ENCODE data around the gene OLIG1.

DNA sequence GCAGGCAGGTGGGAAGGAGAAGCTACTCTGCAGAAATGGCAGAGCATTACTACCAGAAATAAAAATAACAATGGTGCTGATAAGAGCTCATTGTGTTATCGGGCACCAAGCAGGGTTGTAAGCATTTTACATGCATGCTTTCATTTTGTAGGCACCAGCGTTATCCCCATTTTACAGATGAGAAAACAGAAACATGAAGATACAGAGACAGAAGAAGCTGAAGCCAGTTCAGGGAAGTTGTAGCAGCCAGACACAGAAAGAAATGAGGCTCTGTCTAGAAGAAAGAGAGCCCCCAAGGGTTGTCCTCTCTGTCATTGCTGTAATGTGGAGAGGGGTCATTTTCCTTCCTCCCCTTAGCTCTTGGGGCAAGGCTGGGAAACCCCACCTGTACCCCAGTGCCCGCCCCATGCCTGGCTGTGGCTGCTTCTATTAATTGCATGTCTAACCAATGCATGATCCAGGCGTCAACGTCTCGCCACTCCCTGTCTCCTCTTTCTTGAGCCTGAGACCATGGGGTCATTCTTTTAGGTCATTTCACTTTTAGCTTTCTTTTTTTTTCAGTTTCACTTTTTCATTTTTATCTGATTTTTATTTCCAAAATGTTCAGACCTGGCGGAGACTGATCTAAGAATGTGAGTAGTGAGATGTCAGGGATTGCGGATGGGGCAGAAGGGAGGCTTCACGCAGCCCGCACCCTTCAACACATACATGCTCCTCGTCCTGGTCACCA, 6.8 kb downstream of the OLIG1 start:
- TF ChIP-seq, protein P1, sequence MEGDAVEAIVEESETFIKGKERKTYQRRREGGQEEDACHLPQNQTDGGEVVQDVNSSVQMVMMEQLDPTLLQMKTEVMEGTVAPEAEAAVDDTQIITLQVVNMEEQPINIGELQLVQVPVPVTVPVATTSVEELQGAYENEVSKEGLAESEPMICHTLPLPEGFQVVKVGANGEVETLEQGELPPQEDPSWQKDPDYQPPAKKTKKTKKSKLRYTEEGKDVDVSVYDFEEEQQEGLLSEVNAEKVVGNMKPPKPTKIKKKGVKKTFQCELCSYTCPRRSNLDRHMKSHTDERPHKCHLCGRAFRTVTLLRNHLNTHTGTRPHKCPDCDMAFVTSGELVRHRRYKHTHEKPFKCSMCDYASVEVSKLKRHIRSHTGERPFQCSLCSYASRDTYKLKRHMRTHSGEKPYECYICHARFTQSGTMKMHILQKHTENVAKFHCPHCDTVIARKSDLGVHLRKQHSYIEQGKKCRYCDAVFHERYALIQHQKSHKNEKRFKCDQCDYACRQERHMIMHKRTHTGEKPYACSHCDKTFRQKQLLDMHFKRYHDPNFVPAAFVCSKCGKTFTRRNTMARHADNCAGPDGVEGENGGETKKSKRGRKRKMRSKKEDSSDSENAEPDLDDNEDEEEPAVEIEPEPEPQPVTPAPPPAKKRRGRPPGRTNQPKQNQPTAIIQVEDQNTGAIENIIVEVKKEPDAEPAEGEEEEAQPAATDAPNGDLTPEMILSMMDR (IDR thresholded peaks at IDR 0.05): no peak
- TF ChIP-seq EP300 (IDR thresholded peaks at IDR 0.05): no peak
- no peak for TF ChIP-seq POLR2A (IDR thresholded peaks at IDR 0.05)
